ENCODE data around the gene PDE1C.

PDE1C gene

GRCh38 chr7:31776616-31777015 is 293.6 kb downstream of the PDE1C start:
- Histone ChIP-seq H3K36me3 (ENCODE audit: control insufficient read depth in 1 of 2, insufficient read depth in 2 of 2, low read length in 2 of 2) (no peaks in the 10 kb centered on the region), H4K12ac (ENCODE audit: low read depth, low read length) (no peak overlapping the region), H2BK120ac (ENCODE audit: insufficient read depth, low read length, poor library complexity) (no peak overlapping the region), H2AFZ (ENCODE audit: insufficient read depth, low read length, poor library complexity) (no peak overlapping the region), H3K79me2 (ENCODE audit: control insufficient read depth, insufficient read depth, low read length, poor library complexity) (no peaks in the 10 kb centered on the region), H4K91ac (ENCODE audit: low read depth, low read length) (no peak overlapping the region), H3K9ac (ENCODE audit: low read length) (no peak overlapping the region), H2AK5ac (ENCODE audit: low read length) (no peak overlapping the region), H3K14ac (ENCODE audit: low read length) (no peak overlapping the region), H3K27ac (ENCODE audit: low read depth, low read length) (no peak overlapping the region), H3K27me3 (ENCODE audit: insufficient read depth, low read length) (no peaks in the 10 kb centered on the region), H3K18ac (ENCODE audit: low read length) (no peak overlapping the region), H2BK12ac (ENCODE audit: low read length) (no peak overlapping the region), H3K79me1 (ENCODE audit: low read length) (no peaks in the 10 kb centered on the region), H3K4ac (ENCODE audit: low read depth, low read length) (no peak overlapping the region), H4K8ac (ENCODE audit: low read depth, low read length) (no peak overlapping the region), H3K4me3 (ENCODE audit: low read depth, low read length) (no peak overlapping the region), H2BK5ac (ENCODE audit: low read depth, low read length, poor library complexity) (no peak overlapping the region), H3K4me1 (ENCODE audit: control insufficient read depth in 1 of 2, insufficient read depth in 2 of 2, low read length in 2 of 2) (peaks cover 3 to 6% of the 10 kb centered on the region in 2 experiments), H3K9me3 (ENCODE audit: insufficient read depth, low read depth, low read length) (no peaks in the 10 kb centered on the region), H3K4me2 (ENCODE audit: low read length) (no peak overlapping the region), H3K23ac (ENCODE audit: low read length) (no peak overlapping the region)
- WGBS (ENCODE audit: extremely low coverage, insufficient coverage, insufficient read length), result no CpG with 5 or more reads among the region's 3 CpGs
- peak in 1 of 2 donors; percentile 10 for DNase-seq

- H3K4me1 ChIP-seq (ENCODE audit: control insufficient read depth in 1 of 2, insufficient read depth in 2 of 2, low read length in 2 of 2), result peaks cover 3 to 6% of the 10 kb centered on the region in 2 experiments
- H3K4me2 ChIP-seq (ENCODE audit: low read length), result no peak overlapping the region
- H3K4ac ChIP-seq (ENCODE audit: low read depth, low read length), result no peak overlapping the region
- no CpG with 5 or more reads among the region's 8 CpGs for WGBS (ENCODE audit: extremely low coverage, insufficient coverage, insufficient read length)
- H3K14ac ChIP-seq (ENCODE audit: low read length), result no peak overlapping the region
- H2AK5ac ChIP-seq (ENCODE audit: low read length), result no peak overlapping the region
- no peak overlapping the region for H2BK120ac ChIP-seq (ENCODE audit: insufficient read depth, low read length, poor library complexity)
- H2BK5ac ChIP-seq (ENCODE audit: low read depth, low read length, poor library complexity), result no peak overlapping the region
- no peak overlapping the region for H2BK12ac ChIP-seq (ENCODE audit: low read length)
- H3K27me3 ChIP-seq (ENCODE audit: insufficient read depth, low read length), result no peaks in the 10 kb centered on the region
- H3K36me3 ChIP-seq (ENCODE audit: control insufficient read depth in 1 of 2, insufficient read depth in 2 of 2, low read length in 2 of 2), result no peaks in the 10 kb centered on the region
- no peak overlapping the region for H4K12ac ChIP-seq (ENCODE audit: low read depth, low read length)
- H3K9ac ChIP-seq (ENCODE audit: low read length), result no peak overlapping the region
- H4K8ac ChIP-seq (ENCODE audit: low read depth, low read length), result no peak overlapping the region
- H3K27ac ChIP-seq (ENCODE audit: low read depth, low read length), result no peak overlapping the region
- H3K4me3 ChIP-seq (ENCODE audit: low read depth, low read length), result no peak overlapping the region
- H4K91ac ChIP-seq (ENCODE audit: low read depth, low read length), result no peak overlapping the region
- no peak overlapping the region for H2AFZ ChIP-seq (ENCODE audit: insufficient read depth, low read length, poor library complexity)
- H3K79me2 ChIP-seq (ENCODE audit: control insufficient read depth, insufficient read depth, low read length, poor library complexity), result no peaks in the 10 kb centered on the region
- peak in 1 of 2 donors; percentile 2 for DNase-seq
- no peaks in the 10 kb centered on the region for H3K79me1 ChIP-seq (ENCODE audit: low read length)
- no peak overlapping the region for H3K23ac ChIP-seq (ENCODE audit: low read length)
- H3K18ac ChIP-seq (ENCODE audit: low read length), result no peak overlapping the region
- no peaks in the 10 kb centered on the region for H3K9me3 ChIP-seq (ENCODE audit: insufficient read depth, low read depth, low read length)
These were observed 294.7 kb downstream of the PDE1C start for GRCh38 chr7:31775556-31775955.

GRCh38 chr7:31772211-31772610 is 298.0 kb downstream of the PDE1C start:
- no peak for DNase-seq
- peaks cover 3 to 6% of the 10 kb centered on the region in 2 experiments for H3K4me1 ChIP-seq (ENCODE audit: control insufficient read depth in 1 of 2, insufficient read depth in 2 of 2, low read length in 2 of 2)
- no peaks in the 10 kb centered on the region for H3K36me3 ChIP-seq (ENCODE audit: control insufficient read depth in 1 of 2, insufficient read depth in 2 of 2, low read length in 2 of 2)
- no peak overlapping the region for H2BK120ac ChIP-seq (ENCODE audit: insufficient read depth, low read length, poor library complexity)
- H2BK12ac ChIP-seq (ENCODE audit: low read length), result no peak overlapping the region
- H3K9me3 ChIP-seq (ENCODE audit: insufficient read depth, low read depth, low read length), result no peaks in the 10 kb centered on the region
- no peak overlapping the region for H3K9ac ChIP-seq (ENCODE audit: low read length)
- no peak overlapping the region for H4K91ac ChIP-seq (ENCODE audit: low read depth, low read length)
- no peak overlapping the region for H3K4ac ChIP-seq (ENCODE audit: low read depth, low read length)
- H2BK5ac ChIP-seq (ENCODE audit: low read depth, low read length, poor library complexity), result no peak overlapping the region
- no peak overlapping the region for H3K4me3 ChIP-seq (ENCODE audit: low read depth, low read length)
- WGBS (ENCODE audit: extremely low coverage, insufficient coverage, insufficient read length), result no CpG with 5 or more reads among the region's 2 CpGs
- no peak overlapping the region for H2AK5ac ChIP-seq (ENCODE audit: low read length)
- no peaks in the 10 kb centered on the region for H3K27me3 ChIP-seq (ENCODE audit: insufficient read depth, low read length)
- no peaks in the 10 kb centered on the region for H3K79me1 ChIP-seq (ENCODE audit: low read length)
- no peak overlapping the region for H3K18ac ChIP-seq (ENCODE audit: low read length)
- H4K12ac ChIP-seq (ENCODE audit: low read depth, low read length), result no peak overlapping the region
- H3K27ac ChIP-seq (ENCODE audit: low read depth, low read length), result no peak overlapping the region
- no peak overlapping the region for H3K14ac ChIP-seq (ENCODE audit: low read length)
- no peak overlapping the region for H3K4me2 ChIP-seq (ENCODE audit: low read length)
- H3K79me2 ChIP-seq (ENCODE audit: control insufficient read depth, insufficient read depth, low read length, poor library complexity), result no peaks in the 10 kb centered on the region
- H4K8ac ChIP-seq (ENCODE audit: low read depth, low read length), result no peak overlapping the region
- no peak overlapping the region for H2AFZ ChIP-seq (ENCODE audit: insufficient read depth, low read length, poor library complexity)
- no peak overlapping the region for H3K23ac ChIP-seq (ENCODE audit: low read length)

- H4K12ac ChIP-seq (ENCODE audit: low read depth, low read length), result no peak overlapping the region
- no peaks in the 10 kb centered on the region for H3K36me3 ChIP-seq (ENCODE audit: control insufficient read depth in 1 of 2, insufficient read depth in 2 of 2, low read length in 2 of 2)
- no peaks in the 10 kb centered on the region for H3K4me1 ChIP-seq (ENCODE audit: control insufficient read depth in 1 of 2, insufficient read depth in 2 of 2, low read length in 2 of 2)
- H3K9ac ChIP-seq (ENCODE audit: low read length), result no peak overlapping the region
- H4K8ac ChIP-seq (ENCODE audit: low read depth, low read length), result no peak overlapping the region
- H2BK5ac ChIP-seq (ENCODE audit: low read depth, low read length, poor library complexity), result no peak overlapping the region
- no peak overlapping the region for H2AFZ ChIP-seq (ENCODE audit: insufficient read depth, low read length, poor library complexity)
- H2BK12ac ChIP-seq (ENCODE audit: low read length), result no peak overlapping the region
- no peak overlapping the region for H3K4me2 ChIP-seq (ENCODE audit: low read length)
- H3K4ac ChIP-seq (ENCODE audit: low read depth, low read length), result no peak overlapping the region
- H3K79me2 ChIP-seq (ENCODE audit: control insufficient read depth, insufficient read depth, low read length, poor library complexity), result no peaks in the 10 kb centered on the region
- H3K23ac ChIP-seq (ENCODE audit: low read length), result no peak overlapping the region
- DNase-seq, result no peak
- no peak overlapping the region for H2BK120ac ChIP-seq (ENCODE audit: insufficient read depth, low read length, poor library complexity)
- no peak overlapping the region for H3K27ac ChIP-seq (ENCODE audit: low read depth, low read length)
- H3K4me3 ChIP-seq (ENCODE audit: low read depth, low read length), result no peak overlapping the region
- H3K79me1 ChIP-seq (ENCODE audit: low read length), result no peaks in the 10 kb centered on the region
- H3K9me3 ChIP-seq (ENCODE audit: insufficient read depth, low read depth, low read length), result no peaks in the 10 kb centered on the region
- H3K14ac ChIP-seq (ENCODE audit: low read length), result no peak overlapping the region
- H3K27me3 ChIP-seq (ENCODE audit: insufficient read depth, low read length), result no peaks in the 10 kb centered on the region
- no peak overlapping the region for H4K91ac ChIP-seq (ENCODE audit: low read depth, low read length)
- no peak overlapping the region for H2AK5ac ChIP-seq (ENCODE audit: low read length)
- no CpG with 5 or more reads among the region's 4 CpGs for WGBS (ENCODE audit: extremely low coverage, insufficient coverage, insufficient read length)
- no peak overlapping the region for H3K18ac ChIP-seq (ENCODE audit: low read length)
These were observed 302.4 kb downstream of the PDE1C start for GRCh38 chr7:31767686-31768358.
